Activated gamma-delta T cell treated with Interleukin-2 at 50 U/mL for 16 hours (primary cell): ENCODE data around the gene PIEZO1.
A peak's percentile ranks its signal among the peaks of the same experiment; 100 is the strongest.
"Not testable (repeated sequence)": the region's sequence is repeated elsewhere in the genome, so short reads cannot be mapped to it uniquely, and the experiment has no call there.

Experiments used
- DNase-seq: peaks from one replicate; pipeline ENCODE4 v3.0.0-alpha.2; 2020

PIEZO1 gene, protein sequence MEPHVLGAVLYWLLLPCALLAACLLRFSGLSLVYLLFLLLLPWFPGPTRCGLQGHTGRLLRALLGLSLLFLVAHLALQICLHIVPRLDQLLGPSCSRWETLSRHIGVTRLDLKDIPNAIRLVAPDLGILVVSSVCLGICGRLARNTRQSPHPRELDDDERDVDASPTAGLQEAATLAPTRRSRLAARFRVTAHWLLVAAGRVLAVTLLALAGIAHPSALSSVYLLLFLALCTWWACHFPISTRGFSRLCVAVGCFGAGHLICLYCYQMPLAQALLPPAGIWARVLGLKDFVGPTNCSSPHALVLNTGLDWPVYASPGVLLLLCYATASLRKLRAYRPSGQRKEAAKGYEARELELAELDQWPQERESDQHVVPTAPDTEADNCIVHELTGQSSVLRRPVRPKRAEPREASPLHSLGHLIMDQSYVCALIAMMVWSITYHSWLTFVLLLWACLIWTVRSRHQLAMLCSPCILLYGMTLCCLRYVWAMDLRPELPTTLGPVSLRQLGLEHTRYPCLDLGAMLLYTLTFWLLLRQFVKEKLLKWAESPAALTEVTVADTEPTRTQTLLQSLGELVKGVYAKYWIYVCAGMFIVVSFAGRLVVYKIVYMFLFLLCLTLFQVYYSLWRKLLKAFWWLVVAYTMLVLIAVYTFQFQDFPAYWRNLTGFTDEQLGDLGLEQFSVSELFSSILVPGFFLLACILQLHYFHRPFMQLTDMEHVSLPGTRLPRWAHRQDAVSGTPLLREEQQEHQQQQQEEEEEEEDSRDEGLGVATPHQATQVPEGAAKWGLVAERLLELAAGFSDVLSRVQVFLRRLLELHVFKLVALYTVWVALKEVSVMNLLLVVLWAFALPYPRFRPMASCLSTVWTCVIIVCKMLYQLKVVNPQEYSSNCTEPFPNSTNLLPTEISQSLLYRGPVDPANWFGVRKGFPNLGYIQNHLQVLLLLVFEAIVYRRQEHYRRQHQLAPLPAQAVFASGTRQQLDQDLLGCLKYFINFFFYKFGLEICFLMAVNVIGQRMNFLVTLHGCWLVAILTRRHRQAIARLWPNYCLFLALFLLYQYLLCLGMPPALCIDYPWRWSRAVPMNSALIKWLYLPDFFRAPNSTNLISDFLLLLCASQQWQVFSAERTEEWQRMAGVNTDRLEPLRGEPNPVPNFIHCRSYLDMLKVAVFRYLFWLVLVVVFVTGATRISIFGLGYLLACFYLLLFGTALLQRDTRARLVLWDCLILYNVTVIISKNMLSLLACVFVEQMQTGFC (N-terminal part only)

DNA sequence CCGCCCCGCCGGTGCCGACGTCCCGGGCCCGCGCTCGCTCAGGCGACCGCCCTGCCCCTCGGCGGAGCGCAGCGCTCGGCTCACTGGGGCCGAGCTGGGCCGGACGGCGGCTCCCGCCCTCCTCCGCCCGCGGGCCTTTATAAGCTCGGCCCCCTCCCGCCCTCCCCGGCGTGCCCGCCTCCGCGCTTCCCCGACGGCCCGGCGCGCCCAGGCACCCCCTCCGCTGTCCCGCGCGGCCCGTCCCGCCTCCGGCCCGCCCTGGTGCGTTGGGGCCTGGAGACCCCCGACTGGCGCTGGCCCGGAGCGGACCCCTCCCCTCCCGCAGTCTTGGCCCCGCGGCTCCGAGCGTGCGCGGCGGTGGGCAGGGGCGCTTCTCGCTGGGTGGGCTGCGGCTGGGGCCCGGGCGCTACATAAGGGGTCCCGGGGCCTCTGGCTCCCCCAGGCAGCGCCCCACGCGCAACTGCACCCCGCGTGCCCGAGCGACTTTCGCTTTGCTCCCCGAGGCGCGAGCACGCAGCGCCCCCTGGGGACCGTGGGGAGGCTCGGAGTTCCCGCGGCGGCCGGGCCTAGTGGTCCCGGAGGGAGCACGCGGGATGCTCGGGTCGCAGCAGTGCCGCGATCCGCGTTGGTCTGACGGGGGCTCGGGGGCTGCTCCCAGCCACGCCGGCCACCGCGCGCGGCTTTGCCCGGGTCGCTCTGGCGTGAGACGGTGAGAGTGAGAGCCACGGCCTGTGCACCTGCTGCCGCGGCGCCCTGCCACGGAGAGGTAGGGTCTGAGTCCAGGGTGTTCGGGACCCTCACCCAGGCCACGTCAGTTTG is at the start of gene PIEZO1:
Gene PIEZO1 (minus strand): TSS at position 115 of the 819 bp plus-strand sequence. CDS start 256 bp downstream, outside the sequence.
- DNase-seq = peak; percentile 83

DNA sequence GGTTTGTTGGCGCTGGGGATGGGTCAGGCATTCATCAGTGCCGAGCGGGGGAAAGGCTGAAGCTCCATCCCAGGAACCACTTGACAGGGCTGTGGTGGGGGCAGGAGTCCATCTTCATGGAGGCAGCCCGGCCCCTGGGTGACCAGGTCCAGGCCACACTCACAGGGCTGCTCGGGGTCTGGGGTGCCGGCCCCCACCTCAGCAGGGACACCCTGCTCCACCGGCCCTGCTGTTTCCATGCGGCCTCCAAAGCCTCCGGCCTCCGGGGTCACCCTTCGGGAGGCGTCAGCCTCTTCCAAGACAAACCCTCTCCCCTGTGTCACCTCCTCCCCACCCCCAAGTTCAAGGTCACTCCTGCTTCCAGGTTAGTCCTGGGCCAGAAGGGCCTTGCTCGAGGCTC is 49.6 kb upstream of the PIEZO1 start:
- DNase-seq = no peak

DNA sequence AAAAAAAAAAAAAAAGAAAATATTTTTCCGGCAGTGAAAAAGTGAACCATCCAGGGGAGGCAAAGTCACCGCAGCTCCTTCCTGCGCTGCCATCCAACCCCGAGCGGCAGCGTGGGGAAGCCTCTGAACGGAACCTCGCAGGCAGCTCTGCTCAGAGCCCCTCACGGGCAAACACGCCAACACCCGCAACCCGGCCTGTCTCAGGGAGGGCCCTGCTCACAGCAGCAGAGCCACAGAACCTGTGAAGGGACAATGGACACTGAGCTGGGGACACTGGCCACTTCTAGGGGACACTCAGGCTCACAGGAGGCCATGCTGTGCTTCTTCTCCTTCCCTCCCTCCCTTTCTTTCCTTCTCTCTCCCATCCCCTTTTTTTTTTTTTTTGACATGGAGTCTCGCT is 48.1 kb upstream of the PIEZO1 start:
- no peak for DNase-seq

DNA sequence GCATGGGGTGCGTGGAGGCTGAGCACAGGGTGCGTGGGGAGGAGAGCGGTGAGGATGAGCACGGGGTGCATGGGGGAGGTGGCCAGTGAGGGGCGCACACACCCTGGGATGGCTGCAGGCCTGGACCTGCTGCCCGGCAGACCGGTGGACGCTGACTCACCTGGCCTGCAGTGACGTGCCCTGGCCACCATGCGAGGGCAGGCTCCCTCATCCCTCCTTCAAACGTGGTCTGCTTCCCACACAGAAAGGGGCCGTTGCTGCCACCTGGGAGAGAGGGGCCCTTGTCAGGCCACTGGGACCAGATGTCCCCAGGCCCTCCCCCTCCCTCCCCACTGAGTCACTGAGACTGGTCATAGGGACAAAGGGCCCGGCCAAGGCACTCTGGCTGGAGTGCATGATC is 46.8 kb upstream of the PIEZO1 start:
- DNase-seq = no peak

DNA sequence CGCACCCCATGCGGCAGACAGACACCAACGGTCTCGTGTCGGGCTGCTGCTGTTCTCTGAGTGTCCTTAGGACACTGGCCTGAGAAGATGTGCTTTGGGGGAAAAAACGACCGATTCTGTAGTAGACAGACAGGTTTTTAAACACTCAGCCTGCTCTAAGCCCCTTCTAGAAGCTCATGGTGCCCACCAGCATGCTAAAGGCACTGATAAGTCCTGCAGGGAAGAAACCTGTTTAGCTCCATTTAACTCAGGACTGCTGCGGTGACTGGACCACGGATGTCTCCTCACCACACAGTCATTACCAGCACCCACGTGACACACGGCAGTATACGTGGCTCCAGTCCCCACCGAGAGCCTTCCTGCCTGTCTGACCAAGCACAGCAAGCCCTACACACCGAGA is 45.8 kb upstream of the PIEZO1 start:
- no peak for DNase-seq

DNA sequence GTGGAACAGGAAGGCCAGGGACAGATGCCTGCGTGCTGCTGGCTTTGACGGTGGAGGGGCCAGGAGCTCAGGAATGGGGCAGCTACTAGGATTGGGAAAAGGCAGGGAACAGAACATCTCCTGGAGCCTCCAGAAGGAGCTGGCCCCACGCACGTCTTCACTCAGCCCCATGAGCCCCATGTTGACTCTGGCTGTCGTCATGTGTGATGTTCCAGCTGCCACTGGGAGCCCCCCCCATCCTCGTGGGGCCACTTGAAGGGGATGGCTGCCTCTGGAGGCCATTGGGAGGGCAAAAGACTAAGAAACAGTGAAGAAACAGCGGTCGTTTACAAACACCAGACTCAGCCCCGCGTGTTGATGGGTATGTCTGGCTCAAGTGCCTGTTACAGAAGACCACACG is 45.2 kb upstream of the PIEZO1 start:
- DNase-seq = no peak

DNA sequence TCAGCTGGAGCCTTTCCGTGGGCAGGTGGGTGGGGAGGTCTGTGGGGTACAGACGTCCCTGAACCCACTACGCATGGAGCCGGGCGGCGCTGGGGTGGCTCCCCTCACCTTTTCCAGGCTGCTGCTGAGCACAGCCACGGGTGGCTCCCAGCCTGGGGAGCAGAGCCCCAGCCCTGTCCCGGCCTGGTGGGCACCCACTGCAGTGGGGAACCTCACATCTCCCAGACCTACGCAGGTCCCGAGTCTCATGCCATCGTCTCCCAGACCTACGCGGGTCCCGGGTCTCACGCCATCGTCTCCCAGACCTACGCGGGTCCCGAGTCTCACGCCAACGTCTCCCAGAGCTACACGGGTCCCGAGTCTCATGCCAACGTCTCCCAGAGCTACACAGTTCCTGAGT is 43.7 kb upstream of the PIEZO1 start:
- no peak for DNase-seq

DNA sequence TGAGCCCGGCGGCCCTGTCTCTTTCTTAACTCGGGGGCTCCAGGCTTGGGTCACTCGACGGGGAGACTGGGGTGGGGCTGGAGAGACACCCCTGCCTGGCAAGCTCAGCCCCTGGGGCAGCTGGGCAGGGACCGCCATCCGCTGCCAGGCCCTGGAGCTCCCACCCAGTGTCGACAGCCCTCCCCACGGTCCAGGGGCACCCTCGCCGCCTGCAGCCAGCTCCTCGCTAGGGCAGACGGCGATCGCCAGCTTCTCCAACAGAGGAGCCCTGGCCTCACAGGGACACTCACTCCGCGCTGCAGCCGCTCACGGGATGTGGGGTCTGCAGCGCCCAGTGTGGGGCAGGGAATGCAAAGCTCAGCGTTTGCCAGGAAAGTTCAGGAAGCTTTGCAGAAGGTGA is 42.7 kb upstream of the PIEZO1 start:
- no peak for DNase-seq

DNA sequence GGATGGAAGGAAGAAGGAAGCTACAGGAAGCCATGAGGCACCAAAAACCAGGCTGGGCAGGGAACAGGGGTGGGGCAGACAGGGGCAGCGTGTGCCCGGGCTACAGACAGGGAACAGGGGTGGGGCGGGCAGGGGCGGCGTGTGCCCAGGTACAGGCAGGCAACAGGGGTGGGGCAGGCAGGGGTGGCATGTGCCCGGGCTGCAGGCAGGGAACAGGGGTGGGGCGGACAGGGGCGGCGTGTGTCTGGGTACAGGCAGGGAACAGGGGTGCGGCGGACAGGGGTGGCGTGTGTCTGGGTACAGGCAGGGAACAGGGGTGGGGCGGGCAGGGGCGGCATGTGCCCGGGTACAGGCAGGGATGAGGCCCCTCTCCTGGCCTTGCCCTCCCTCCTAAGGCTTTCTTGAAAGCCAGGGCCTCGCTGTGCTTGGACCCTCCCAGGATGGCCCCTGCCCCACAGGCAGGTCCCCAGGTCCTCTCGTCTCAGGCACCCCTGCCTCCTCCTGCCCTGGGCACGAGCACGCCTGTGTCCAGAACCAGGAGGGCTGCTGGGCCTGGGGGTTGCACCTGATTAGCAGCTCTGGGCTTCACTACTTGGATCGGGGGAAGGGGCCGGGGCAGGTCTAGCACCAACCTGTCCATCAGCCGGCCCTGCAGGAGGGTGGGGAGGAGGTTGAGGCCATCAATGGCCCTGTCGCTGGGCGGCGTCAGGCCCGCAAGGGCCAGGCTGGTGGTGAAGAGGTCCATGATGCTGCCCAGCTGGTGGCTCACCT is 41.2 kb upstream of the PIEZO1 start:
- no peak for DNase-seq

DNA sequence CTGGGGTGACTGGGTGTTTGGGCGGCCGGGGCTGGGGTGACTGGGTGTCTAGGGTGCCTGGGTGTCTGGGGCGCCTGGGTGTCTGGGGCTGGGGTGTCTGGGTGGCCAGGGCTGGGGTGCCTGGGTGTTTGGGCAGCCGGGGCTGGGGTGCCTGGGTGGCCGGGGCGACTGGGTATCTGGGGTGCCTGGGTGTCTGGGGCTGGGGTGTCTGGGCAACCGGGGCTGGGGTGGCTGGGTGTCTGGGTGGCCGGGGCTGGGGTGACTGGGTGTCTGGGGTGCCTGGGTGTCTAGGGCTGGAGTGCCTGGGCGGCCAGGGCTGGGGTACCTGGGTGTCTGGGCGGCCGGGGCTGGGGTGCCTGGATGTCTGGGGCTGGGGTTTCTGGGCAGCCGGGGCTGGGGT is 40.1 kb upstream of the PIEZO1 start:
- no peak for DNase-seq

DNA sequence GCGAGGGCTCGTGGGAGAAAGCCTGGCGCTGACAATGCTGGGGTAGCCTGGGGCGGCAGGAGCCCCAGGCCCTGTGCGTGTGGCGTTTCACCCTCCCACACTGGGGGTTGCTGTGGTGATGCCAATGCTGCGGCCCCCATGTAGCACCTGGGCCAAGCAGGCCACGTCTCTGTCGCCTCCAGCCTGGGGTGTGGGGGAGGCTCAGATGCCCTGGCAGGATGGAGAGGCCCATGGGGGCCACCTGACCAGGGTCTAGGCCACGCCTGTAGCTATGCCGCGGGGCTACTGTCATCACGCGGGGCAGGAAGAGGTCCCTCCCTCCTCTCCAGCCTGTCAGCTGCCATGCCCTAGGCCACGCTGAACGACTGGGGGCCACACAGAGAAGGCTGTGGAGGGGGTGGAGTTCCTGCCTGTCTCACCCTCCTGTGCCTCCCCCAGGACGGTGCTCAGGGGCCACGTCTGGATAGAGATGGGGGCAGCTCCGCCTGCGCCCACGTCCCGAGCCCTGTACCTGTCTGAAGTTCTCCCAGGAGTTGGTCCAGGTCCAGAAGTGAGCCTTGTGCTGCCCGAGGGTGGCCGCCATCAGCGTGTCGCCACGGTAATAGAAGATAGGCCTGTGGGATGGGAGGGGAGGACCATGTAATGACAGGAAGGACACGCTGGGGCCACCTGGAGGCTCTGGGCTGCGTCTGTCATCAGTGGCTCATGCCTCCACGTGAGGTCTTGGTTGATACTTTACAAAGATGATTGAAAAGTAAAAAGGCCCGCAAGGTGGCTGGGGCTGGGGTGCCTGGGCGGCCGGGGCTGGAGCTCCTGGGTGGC is 39.4 kb upstream of the PIEZO1 start:
- DNase-seq = no peak

DNA sequence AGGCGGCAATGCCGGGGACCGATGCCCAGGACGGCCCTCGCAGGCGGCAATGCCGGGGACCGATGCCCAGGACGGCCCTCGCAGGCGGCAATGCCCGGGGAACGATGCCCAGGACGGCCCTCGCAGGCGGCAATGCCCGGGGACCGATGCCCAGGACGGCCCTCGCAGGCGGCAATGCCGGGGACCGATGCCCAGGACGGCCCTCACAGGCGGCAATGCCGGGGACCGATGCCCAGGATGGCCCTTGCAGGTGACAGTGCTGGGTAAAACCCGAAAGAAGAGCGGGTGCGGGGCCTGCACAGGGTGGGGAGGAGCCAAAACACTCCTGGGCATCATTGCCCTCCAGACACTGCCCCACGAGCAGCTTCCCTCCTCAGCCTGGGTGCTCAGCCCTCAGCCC is 38.6 kb upstream of the PIEZO1 start:
- not testable (repeated sequence) for DNase-seq

DNA sequence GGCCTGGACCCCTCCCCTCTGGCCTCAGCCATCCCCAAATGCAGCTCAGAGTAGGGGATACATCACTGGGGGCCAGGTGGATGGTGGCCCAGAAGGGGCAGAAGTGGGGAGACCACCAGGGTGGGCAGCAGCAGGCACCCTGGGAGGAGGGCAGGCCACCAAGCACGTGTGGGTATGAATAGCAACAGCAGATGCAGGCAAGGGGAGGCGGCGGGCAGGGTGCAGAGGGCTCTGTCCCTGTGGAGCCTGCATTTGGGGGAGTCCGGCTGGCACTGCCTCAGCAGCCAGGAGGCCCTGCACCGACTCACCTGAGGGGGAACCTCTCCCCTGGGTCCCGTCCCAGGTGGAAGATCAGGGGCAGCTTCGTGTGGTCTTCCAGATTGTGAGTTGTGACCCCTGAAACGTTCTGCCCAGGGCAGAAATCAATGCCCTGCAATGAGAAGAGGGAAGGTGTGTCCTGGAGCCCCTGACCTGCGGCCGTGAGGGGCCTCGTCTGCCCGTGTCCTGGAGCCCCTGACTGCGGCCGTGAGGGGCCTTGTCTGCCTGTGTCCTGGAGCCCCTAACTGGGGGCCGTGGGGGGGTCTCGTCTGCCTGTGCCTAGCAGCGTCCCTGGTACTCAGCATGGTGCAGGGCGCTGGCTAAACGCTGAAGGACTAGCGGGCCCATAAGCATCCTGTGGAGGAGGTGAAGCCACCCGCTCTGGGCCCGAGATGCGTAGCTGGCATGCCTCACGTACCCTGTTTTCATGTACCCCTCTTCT is 37.4 kb upstream of the PIEZO1 start:
- no peak for DNase-seq

DNA sequence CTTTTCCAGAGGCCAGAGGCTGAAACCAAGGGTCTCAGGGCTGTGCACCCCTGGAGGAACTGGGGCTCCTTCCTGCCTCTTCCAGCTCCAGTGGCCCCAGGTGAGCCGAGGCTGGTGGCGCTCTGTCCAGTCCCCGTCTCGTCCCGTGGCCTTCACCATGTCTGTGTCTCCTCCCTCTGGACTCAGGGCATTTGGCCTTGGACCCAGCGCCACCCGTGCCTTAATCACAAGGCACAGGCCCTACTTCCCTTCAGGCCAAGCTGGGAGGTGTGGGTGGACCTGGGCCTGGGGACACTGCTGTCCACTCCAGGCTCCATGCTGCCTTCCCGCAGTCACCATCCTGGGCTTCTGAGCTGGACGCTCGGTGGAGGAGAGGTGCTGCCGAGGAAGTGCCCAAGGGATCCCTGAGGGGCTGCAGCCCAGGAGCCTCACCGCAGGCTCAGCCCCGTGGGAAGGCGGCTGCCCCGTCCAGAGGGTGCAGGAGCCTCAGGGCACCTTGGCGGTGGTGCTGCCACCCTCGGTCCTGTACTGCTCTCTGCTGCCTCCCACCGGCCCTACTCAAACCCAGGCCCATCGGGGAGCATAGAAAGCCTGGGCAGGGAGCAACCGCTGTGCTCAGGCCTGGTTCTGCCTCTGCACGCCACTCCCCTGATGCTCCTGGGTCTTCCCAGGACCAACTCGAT is 36.3 kb upstream of the PIEZO1 start:
- no peak for DNase-seq

DNA sequence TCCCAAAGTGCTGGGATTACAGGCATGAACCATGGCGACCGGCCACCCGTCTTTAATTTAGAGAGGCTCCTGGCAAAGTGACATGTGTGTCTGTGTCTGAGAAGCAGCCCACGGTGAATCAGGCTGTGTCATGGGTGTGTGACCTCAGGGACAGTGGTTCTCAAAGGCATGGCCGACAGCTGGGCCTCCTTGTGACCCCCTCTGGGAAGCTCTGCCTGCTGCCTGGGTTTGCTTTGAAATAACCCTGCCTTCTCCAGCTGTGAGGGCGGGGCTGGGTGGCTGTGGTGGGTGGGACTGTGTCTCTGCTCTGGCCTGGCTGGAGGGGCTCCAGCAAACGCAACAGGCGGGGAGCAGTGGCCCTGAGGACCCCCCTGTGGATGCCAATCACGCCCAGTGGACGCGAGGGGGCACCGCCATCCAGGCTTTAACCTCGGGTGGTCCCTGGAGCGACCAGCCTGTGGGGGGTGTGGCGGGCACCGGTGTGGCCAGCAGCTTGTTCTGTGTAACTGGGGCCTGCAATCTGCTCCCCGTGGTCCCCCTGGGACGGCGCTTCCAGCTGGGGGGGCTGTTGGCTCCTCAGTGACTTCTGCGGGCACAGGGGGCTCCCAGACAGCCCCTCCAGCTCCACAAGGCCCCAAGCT is 35.5 kb upstream of the PIEZO1 start:
- no peak for DNase-seq

DNA sequence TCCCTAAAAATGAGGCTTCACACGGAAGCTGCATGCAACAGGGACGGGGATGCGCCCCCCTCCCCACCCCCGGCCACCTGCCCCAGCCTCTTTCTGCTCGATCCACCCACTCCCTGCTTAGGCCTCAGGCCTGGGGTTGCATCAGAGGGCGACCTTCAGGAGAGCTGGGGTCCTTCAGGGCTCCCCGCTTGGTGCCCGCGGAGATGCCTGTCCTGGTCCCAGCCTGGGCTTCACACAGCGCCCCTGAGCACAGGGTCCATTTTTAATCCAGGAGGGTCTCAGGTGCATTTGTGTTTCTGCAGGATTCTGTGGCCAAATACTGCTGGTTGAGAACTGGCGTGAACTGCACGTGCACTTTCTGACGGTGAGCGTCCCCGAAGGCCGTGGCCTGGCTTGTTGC is 34.1 kb upstream of the PIEZO1 start:
- DNase-seq = no peak

DNA sequence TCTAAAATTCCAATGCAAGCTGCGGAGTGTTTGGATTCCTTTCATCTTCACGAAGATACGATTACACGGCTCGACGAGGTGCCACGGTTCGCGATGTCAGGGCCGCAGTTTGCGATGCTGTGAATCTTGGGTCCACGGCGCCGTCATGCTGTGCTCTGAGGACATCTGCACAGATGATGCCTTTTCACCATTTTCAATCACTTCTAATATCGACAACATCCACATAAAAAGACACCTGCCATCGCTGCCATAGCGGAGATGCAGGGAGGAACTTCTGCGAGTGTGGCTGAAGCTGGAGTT is 33.5 kb upstream of the PIEZO1 start:
- no peak for DNase-seq

DNA sequence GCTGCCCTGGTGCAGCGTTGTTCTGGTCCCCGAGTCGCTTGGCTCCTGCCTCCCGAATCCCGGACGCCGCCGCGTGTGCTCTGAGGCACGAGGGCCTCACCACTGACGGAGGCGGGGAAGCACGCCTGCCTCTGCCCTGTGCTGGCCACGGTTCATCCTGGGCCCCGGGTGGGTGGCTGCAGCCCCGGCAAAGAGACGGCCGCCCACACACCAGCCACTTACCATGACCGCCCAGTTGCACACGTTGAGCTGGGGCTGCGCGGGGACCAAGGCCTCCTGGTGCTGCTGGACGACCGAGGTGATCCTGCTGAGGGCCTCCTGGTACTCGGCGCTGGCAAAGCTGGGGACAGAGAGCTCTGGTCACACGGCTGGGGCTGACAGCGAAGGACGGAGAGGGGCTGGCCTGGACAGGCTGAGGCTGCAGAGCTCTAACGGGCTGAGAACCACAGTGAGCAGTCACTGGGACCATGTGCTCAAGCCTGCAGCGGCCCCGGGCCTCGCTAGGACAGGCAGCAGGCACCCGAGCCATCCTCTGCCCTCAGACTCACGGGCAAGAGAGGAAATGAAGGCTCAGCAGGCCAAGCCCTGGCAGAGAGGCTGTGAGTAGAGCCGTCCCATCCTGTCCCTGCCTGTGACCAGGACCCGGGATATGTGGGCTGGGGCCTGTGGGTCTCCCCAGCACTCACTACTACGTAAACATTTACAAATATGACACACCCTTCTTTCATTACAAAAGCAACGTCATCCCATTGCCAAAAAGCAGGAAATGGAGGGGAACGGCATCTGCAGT is 33.0 kb upstream of the PIEZO1 start:
- no peak for DNase-seq
